OCI-LY1 (cell line): ENCODE measurements around the gene PRKAR1A.

Source experiments
- H2AFZ ChIP-seq: fragments of 200-600 bp; sonication (generic), shearing (Covaris generic); 2 replicates; pipeline ENCODE4 v1.6.0; 2014; ENCODE audit warnings: antibody characterized with exemption, mild to moderate bottlenecking, low read length
- H3F3A ChIP-seq: fragments of 200-600 bp; sonication (generic), shearing (Covaris generic); 2 replicates; pipeline ENCODE4 v1.6.0; 2014; ENCODE audit warnings: mild to moderate bottlenecking, antibody characterized with exemption, low read length, moderate library complexity; ENCODE audit not compliant: insufficient read depth
- H3K27ac ChIP-seq: fragments of 200-600 bp; sonication (generic); 2 replicates; pipeline ENCODE4 v1.5.1; 2014; ENCODE audit warnings: low read length, mixed run types, mild to moderate bottlenecking, low read depth; ENCODE audit not compliant: poor library complexity, severe bottlenecking
- H3K27me3 ChIP-seq: fragments of 200-600 bp; sonication (generic); 2 replicates; pipeline ENCODE4 v1.6.0; 2014; ENCODE audit warnings: antibody characterized with exemption, mild to moderate bottlenecking, low read length, moderate library complexity; ENCODE audit not compliant: insufficient read depth
- H3K36me3 ChIP-seq: fragments of 200-600 bp; sonication (generic); 2 replicates; pipeline ENCODE4 v1.6.1; 2014; ENCODE audit warnings: mild to moderate bottlenecking, antibody characterized with exemption, low read length, moderate library complexity, mixed read lengths; ENCODE audit not compliant: insufficient read depth
- H3K4me1 ChIP-seq: fragments of 200-600 bp; sonication (generic); 2 replicates; pipeline ENCODE4 v1.5.1; 2014; ENCODE audit warnings: mild to moderate bottlenecking, low read length, moderate library complexity; ENCODE audit not compliant: insufficient read depth, severe bottlenecking
- H3K4me2 ChIP-seq: fragments of 200-600 bp; sonication (generic), shearing (Covaris generic); 2 replicates; pipeline ENCODE4 v1.6.1; 2014; ENCODE audit warnings: low read length
- H3K4me3 ChIP-seq: fragments of 200-600 bp; sonication (generic); 2 replicates; pipeline ENCODE4 v1.5.1; 2014; ENCODE audit warnings: low read length, low read depth, mild to moderate bottlenecking, mixed read lengths; ENCODE audit not compliant: poor library complexity, severe bottlenecking
- H3K79me2 ChIP-seq: fragments of 200-600 bp; shearing (Covaris generic); 2 replicates; pipeline ENCODE4 v1.6.1; 2016; ENCODE audit warnings: mixed run types, low read length, mixed read lengths; ENCODE audit not compliant: insufficient read depth
- H3K9ac ChIP-seq: fragments of 200-600 bp; sonication (generic), shearing (Covaris generic); 2 replicates; pipeline ENCODE4 v1.6.1; 2014; ENCODE audit warnings: mild to moderate bottlenecking, low read length, mixed read lengths
- H3K9me2 ChIP-seq: fragments of 200-600 bp; sonication (generic), shearing (Covaris generic); 2 replicates; pipeline ENCODE4 v1.6.1; 2014; ENCODE audit warnings: low read depth, mild to moderate bottlenecking, low read length, mixed read lengths
- H3K9me3 ChIP-seq: fragments of 200-600 bp; shearing (Covaris generic); 2 replicates; pipeline ENCODE4 v1.6.1; 2014; ENCODE audit warnings: low read length, mixed read lengths
- H4K20me1 ChIP-seq: fragments of 200-600 bp; sonication (generic), shearing (Covaris generic); 2 replicates; pipeline ENCODE4 v1.6.0; 2016; ENCODE audit warnings: mild to moderate bottlenecking, low read length; ENCODE audit not compliant: insufficient read depth
- CTCF ChIP-seq: fragments of 200-600 bp; sonication (generic), shearing (Covaris generic); IDR thresholded peaks from 2 replicates; pipeline ENCODE4 v1.5.1; 2017; ENCODE audit warnings: mild to moderate bottlenecking, antibody characterized with exemption, low read length, moderate library complexity, mixed read lengths
- EZH2 ChIP-seq: fragments of 200-600 bp; sonication (generic), shearing (Covaris generic); IDR thresholded peaks from 2 replicates; pipeline ENCODE4 v1.8.0; 2017; ENCODE audit warnings: borderline replicate concordance, mixed run types, mild to moderate bottlenecking, antibody characterized with exemption, low read length, moderate library complexity, mixed read lengths

Gene PRKAR1A

GRCh38 chr17:68573338-68573737, 61.1 kb downstream of the PRKAR1A start:
- H3K27me3 ChIP-seq: no peaks in the 10 kb centered on the region
- no peaks in the 10 kb centered on the region for H3K9me3 ChIP-seq
- no peaks in the 10 kb centered on the region for H3K9me2 ChIP-seq
- no peak for TF ChIP-seq EZH2
- TF ChIP-seq CTCF: no peak
- no peaks in the 10 kb centered on the region for H3K79me2 ChIP-seq
- H3K4me1 ChIP-seq: no peaks in the 10 kb centered on the region
- no peak overlapping the region for H3K27ac ChIP-seq
- no peak overlapping the region for H3K9ac ChIP-seq
- no peaks in the 10 kb centered on the region for H3F3A ChIP-seq
- H3K4me3 ChIP-seq: no peak overlapping the region
- no peaks in the 10 kb centered on the region for H3K36me3 ChIP-seq
- no peak overlapping the region for H3K4me2 ChIP-seq
- no peaks in the 10 kb centered on the region for H4K20me1 ChIP-seq
- no peak overlapping the region for H2AFZ ChIP-seq

- TF ChIP-seq EZH2 (no peak), CTCF (no peak)
- Histone ChIP-seq H3K4me2 (no peak overlapping the region), H3K4me3 (no peak overlapping the region), H2AFZ (no peak overlapping the region), H3K27ac (no peak overlapping the region), H3K36me3 (no peaks in the 10 kb centered on the region), H4K20me1 (no peaks in the 10 kb centered on the region), H3K9me3 (no peaks in the 10 kb centered on the region), H3K79me2 (no peaks in the 10 kb centered on the region), H3K9ac (no peak overlapping the region), H3K9me2 (no peaks in the 10 kb centered on the region), H3K27me3 (no peaks in the 10 kb centered on the region), H3F3A (no peaks in the 10 kb centered on the region), H3K4me1 (no peaks in the 10 kb centered on the region)
These were observed 63.9 kb downstream of the PRKAR1A start for GRCh38 chr17:68576137-68576536.

- no peak overlapping the region for H3K4me2 ChIP-seq
- no peak overlapping the region for H3K9ac ChIP-seq
- no peaks in the 10 kb centered on the region for H3K9me2 ChIP-seq
- no peaks in the 10 kb centered on the region for H3K79me2 ChIP-seq
- H3K4me3 ChIP-seq: no peak overlapping the region
- H3F3A ChIP-seq: no peaks in the 10 kb centered on the region
- H3K9me3 ChIP-seq: no peaks in the 10 kb centered on the region
- no peak for TF ChIP-seq EZH2
- TF ChIP-seq CTCF: peak; percentile 24; the same call in 1 of the 2 replicates
- H3K27me3 ChIP-seq: no peaks in the 10 kb centered on the region
- no peak overlapping the region for H3K27ac ChIP-seq
- no peaks in the 10 kb centered on the region for H4K20me1 ChIP-seq
- no peaks in the 10 kb centered on the region for H3K36me3 ChIP-seq
- no peaks in the 10 kb centered on the region for H3K4me1 ChIP-seq
- no peak overlapping the region for H2AFZ ChIP-seq
These were observed 64.7 kb downstream of the PRKAR1A start for GRCh38 chr17:68576811-68577496.
